ENCODE measurements around the gene CFLAR. TPM values are rescaled to one million over a fixed set of nuclear protein-coding genes. Genes with fewer than 3 reads are reported as not detected.

The CFLAR gene
- total and polyA plus RNA-seq, 2 of the 13 experiments (the other 11 are each of a cell fraction or from before 2014, with no cell fraction given) = 43.8 to 92.1 TPM

- TF ChIP-seq ZGPAT (CRISPR knock-in tag; IDR thresholded peaks at IDR 0.05) (peak; percentile 83), ARID4A (CRISPR knock-in tag; IDR thresholded peaks at IDR 0.05; ENCODE audit: borderline replicate concordance) (peak; percentile 85), ZNF484 (CRISPR knock-in tag; IDR thresholded peaks at IDR 0.05; ENCODE audit: borderline replicate concordance, low read depth) (no peak), YEATS2 (CRISPR knock-in tag; IDR thresholded peaks at IDR 0.05; ENCODE audit: borderline replicate concordance) (no peak), AKAP8 (CRISPR knock-in tag; IDR thresholded peaks at IDR 0.05) (no peak; the same call in 1 of the 2 replicates), HIVEP1 (CRISPR knock-in tag; IDR thresholded peaks at IDR 0.05) (peak; percentile 79), SIX1 (CRISPR knock-in tag; IDR thresholded peaks at IDR 0.05; ENCODE audit: borderline replicate concordance) (peak; percentile 38; the same call in 1 of the 2 replicates), TCF7 (IDR thresholded peaks at IDR 0.05; ENCODE audit: low read depth) (no peak), ZSCAN5A (CRISPR knock-in tag; IDR thresholded peaks at IDR 0.05; ENCODE audit: borderline replicate concordance) (peak; percentile 31; the same call in 1 of the 2 replicates), ZNF264 (CRISPR knock-in tag; IDR thresholded peaks at IDR 0.05) (peak; percentile 77), FOXA1 (IDR thresholded peaks at IDR 0.05) (no peak), FOXA1 (CRISPR knock-in tag; IDR thresholded peaks at IDR 0.05) (no peak; the same call in 1 of the 2 replicates), ZFYVE20 (CRISPR knock-in tag; IDR thresholded peaks at IDR 0.05; ENCODE audit: borderline replicate concordance, low read depth) (no peak), SALL2 (CRISPR knock-in tag; IDR thresholded peaks at IDR 0.05) (peak; percentile 72), ZSCAN21 (CRISPR knock-in tag; IDR thresholded peaks at IDR 0.05; ENCODE audit: borderline replicate concordance) (peak; percentile 63; the same call in 1 of the 2 replicates), ZNF839 (CRISPR knock-in tag; IDR thresholded peaks at IDR 0.05; ENCODE audit: borderline replicate concordance) (no peak), GPBP1L1 (CRISPR knock-in tag; IDR thresholded peaks at IDR 0.05) (no peak), ZNF737 (CRISPR knock-in tag; IDR thresholded peaks at IDR 0.05; ENCODE audit: borderline replicate concordance) (no peak), NFYB (CRISPR knock-in tag; IDR thresholded peaks at IDR 0.05) (no peak), ONECUT2 (CRISPR knock-in tag; IDR thresholded peaks at IDR 0.05) (peak; percentile 39; the same call in 1 of the 2 replicates), ZFP62 (CRISPR knock-in tag; IDR thresholded peaks at IDR 0.05) (no peak)
These were observed 2.4 kb downstream of the CFLAR start (continued) for GRCh38 chr2:201118121-201118960.
